Uterus (tissue), 4 donors: ENCODE data around the gene PTPRN2. TPM values are rescaled to one million over a fixed set of nuclear protein-coding genes. Genes with fewer than 3 reads are reported as not detected.

ENCODE experiments used
- DNase-seq, 2 donors: peaks; one replicate each; pipeline ENCODE4 v3.0.0-alpha.2; 2019 to 2020
- H3K27ac ChIP-seq, 2 donors: fragments of 200-600 bp; sonication (generic); 1 replicate in 1 of 2; 2 replicates in 1 of 2; pipeline ENCODE4 v1.5.1; 2016 to 2018
- H3K27me3 ChIP-seq, 2 donors: fragments of 200-600 bp; sonication (generic); one replicate each; pipeline ENCODE4 v1.5.1; 2018 to 2019; ENCODE audit warnings: control low read depth in 1 of 2
- H3K36me3 ChIP-seq, 2 donors: fragments of 200-600 bp; sonication (generic); one replicate each; pipeline ENCODE4 v1.5.1; 2019; ENCODE audit warnings: control low read depth in 1 of 2
- H3K4me1 ChIP-seq, 2 donors: fragments of 200-600 bp; sonication (generic); one replicate each; pipeline ENCODE4 v1.5.1; 2018 to 2019; ENCODE audit warnings: control low read depth in 1 of 2
- H3K4me3 ChIP-seq, 2 donors: fragments of 200-600 bp; sonication (generic); 1 replicate in 1 of 2; 2 replicates in 1 of 2; pipeline ENCODE4 v1.5.1; 2018 to 2019; ENCODE audit warnings: mild to moderate bottlenecking in 1 of 2
- H3K9me3 ChIP-seq, 2 donors: fragments of 200-600 bp; sonication (generic); one replicate each; pipeline ENCODE4 v1.5.1; 2019; ENCODE audit warnings: control low read depth in 1 of 2
- POLR2A ChIP-seq, 2 donors: fragments of 450-650 bp; IDR thresholded peaks; one replicate each; pipeline ENCODE4 v1.6.1; 2016; ENCODE audit warnings: antibody characterized with exemption in 2 of 2, mild to moderate bottlenecking in 1 of 2, moderate library complexity in 1 of 2
- intact Hi-C: fragments of 100-400 bp; cut with DNase I; formaldehyde crosslinking; loops from one replicate; pipeline ENCODE4 v1.15.1; 2023; ENCODE audit warnings: low total_unique reads
- total RNA-seq, 4 donors: library from RNA; depleted of rRNA in 3 of 4; stranded (reverse); fragments of >200 nt in 3 of 4; gene quantifications; one replicate each; pipeline versions ENCODE4 v1.1.0 to v1.2.4, GENCODE V29; 2014 to 2023
- TF ChIP-seq, protein P1 (sequence below), 4 experiments: fragments of 200-600 bp in 2 of 4; fragments of 450-650 bp in 2 of 4; sonication (generic) in 2 of 4; IDR thresholded peaks; one replicate each; pipeline ENCODE4 v1.5.1; 2016 to 2019; ENCODE audit warnings: antibody characterized with exemption in 4 of 4, mild to moderate bottlenecking in 2 of 4, moderate library complexity in 1 of 4
- donor health status: DM: yes; HTN: yes; CAD: no.

PTPRN2 gene
- total RNA-seq, 4 donors from 2014 or later, result 1.2 to 5.2 (median 2.3) TPM

GRCh38 chr7:158405324-158405723 is 182.3 kb downstream of the PTPRN2 start:
- intact Hi-C loops, result no loop called here
- TF ChIP-seq POLR2A (IDR thresholded peaks at IDR 0.05), result no peak
- TF ChIP-seq, protein P1, sequence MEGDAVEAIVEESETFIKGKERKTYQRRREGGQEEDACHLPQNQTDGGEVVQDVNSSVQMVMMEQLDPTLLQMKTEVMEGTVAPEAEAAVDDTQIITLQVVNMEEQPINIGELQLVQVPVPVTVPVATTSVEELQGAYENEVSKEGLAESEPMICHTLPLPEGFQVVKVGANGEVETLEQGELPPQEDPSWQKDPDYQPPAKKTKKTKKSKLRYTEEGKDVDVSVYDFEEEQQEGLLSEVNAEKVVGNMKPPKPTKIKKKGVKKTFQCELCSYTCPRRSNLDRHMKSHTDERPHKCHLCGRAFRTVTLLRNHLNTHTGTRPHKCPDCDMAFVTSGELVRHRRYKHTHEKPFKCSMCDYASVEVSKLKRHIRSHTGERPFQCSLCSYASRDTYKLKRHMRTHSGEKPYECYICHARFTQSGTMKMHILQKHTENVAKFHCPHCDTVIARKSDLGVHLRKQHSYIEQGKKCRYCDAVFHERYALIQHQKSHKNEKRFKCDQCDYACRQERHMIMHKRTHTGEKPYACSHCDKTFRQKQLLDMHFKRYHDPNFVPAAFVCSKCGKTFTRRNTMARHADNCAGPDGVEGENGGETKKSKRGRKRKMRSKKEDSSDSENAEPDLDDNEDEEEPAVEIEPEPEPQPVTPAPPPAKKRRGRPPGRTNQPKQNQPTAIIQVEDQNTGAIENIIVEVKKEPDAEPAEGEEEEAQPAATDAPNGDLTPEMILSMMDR (IDR thresholded peaks at IDR 0.05), result no peak
- Histone ChIP-seq H3K27me3 (no peaks in the 10 kb centered on the region), H3K36me3 (no peaks in the 10 kb centered on the region), H3K27ac (no peak overlapping the region), H3K4me1 (no peaks in the 10 kb centered on the region), H3K9me3 (no peaks in the 10 kb centered on the region), H3K4me3 (no peak overlapping the region)
- no peak for DNase-seq

GRCh38 chr7:158404031-158404761 is 183.4 kb downstream of the PTPRN2 start:
- TF ChIP-seq, protein P1 (IDR thresholded peaks at IDR 0.05), result no peak
- TF ChIP-seq POLR2A (IDR thresholded peaks at IDR 0.05), result no peak
- Histone ChIP-seq H3K9me3 (no peaks in the 10 kb centered on the region), H3K4me1 (no peaks in the 10 kb centered on the region), H3K4me3 (no peak overlapping the region), H3K27ac (no peak overlapping the region), H3K36me3 (no peaks in the 10 kb centered on the region), H3K27me3 (no peaks in the 10 kb centered on the region)
- intact Hi-C loops, result no loop called here
- DNase-seq, result no peak

GRCh38 chr7:158403013-158403821 is 184.4 kb downstream of the PTPRN2 start:
- Histone ChIP-seq H3K9me3 (no peaks in the 10 kb centered on the region), H3K36me3 (no peaks in the 10 kb centered on the region), H3K27me3 (no peaks in the 10 kb centered on the region), H3K4me1 (no peaks in the 10 kb centered on the region), H3K4me3 (no peak overlapping the region), H3K27ac (no peak overlapping the region)
- DNase-seq, result no peak
- no peak for TF ChIP-seq POLR2A (IDR thresholded peaks at IDR 0.05)
- TF ChIP-seq, protein P1 (IDR thresholded peaks at IDR 0.05), result no peak
- intact Hi-C loops, result no loop called here

- H3K4me1 ChIP-seq, result no peaks in the 10 kb centered on the region
- no peak overlapping the region for H3K4me3 ChIP-seq
- H3K27me3 ChIP-seq, result no peaks in the 10 kb centered on the region
- DNase-seq, result no peak
- H3K9me3 ChIP-seq, result no peaks in the 10 kb centered on the region
- H3K27ac ChIP-seq, result no peak overlapping the region
- TF ChIP-seq POLR2A (IDR thresholded peaks at IDR 0.05), result no peak
- TF ChIP-seq, protein P1 (IDR thresholded peaks at IDR 0.05), result no peak
- intact Hi-C loops, result no loop called here
- no peaks in the 10 kb centered on the region for H3K36me3 ChIP-seq
Observed at GRCh38 chr7:158402471-158402870, 185.2 kb downstream of the PTPRN2 start.

GRCh38 chr7:158401826-158402225 is 185.8 kb downstream of the PTPRN2 start:
- DNase-seq, result no peak
- no peak overlapping the region for H3K4me3 ChIP-seq
- no peaks in the 10 kb centered on the region for H3K27me3 ChIP-seq
- intact Hi-C loops, result no loop called here
- H3K27ac ChIP-seq, result no peak overlapping the region
- no peaks in the 10 kb centered on the region for H3K36me3 ChIP-seq
- no peaks in the 10 kb centered on the region for H3K9me3 ChIP-seq
- no peak for TF ChIP-seq POLR2A (IDR thresholded peaks at IDR 0.05)
- no peaks in the 10 kb centered on the region for H3K4me1 ChIP-seq
